ENCODE results near the gene BAAT. TPM values are rescaled to one million over a fixed set of nuclear protein-coding genes. Genes with fewer than 3 reads are reported as not detected.

Gene BAAT
- total RNA-seq, 1 experiment from 2014 or later, result 0.08 TPM

- ATAC-seq (no peak), DNase-seq (ENCODE audit: low read depth, low spot score) (no peak)
- no peak overlapping the region for H3K4me3 ChIP-seq (ENCODE audit: low read depth in 2 of 2, low read length in 2 of 2)
- in situ Hi-C loops (cut with HindIII; ENCODE audit: low pct_unique_long_range_greater_than_20kb, low sequenced_read_pairs), result no loop called here
- no peaks in the 10 kb centered on the region for H3K36me3 ChIP-seq (ENCODE audit: control insufficient read depth, insufficient read depth, low read length)
- TF ChIP-seq REST (IDR thresholded peaks at IDR 0.05; ENCODE audit: insufficient read depth in 1 of 2, low read depth in 2 of 2, low read length in 1 of 2), result no peak
- no peak for TF ChIP-seq SIN3A (IDR thresholded peaks at IDR 0.05; ENCODE audit: borderline replicate concordance, insufficient read depth, low read depth, low read length)
- no peak for TF ChIP-seq POLR2AphosphoS5 (IDR thresholded peaks at IDR 0.05; ENCODE audit: low read depth, low read length)
- no peak for TF ChIP-seq CTCF (IDR thresholded peaks at IDR 0.05)
- TF ChIP-seq TCF7L2 (IDR thresholded peaks at IDR 0.05; ENCODE audit: low read depth, low read length), result no peak
- ChIA-PET POLR2A (no interaction called here), CTCF (no interaction called here)
- no peaks in the 10 kb centered on the region for H3K27me3 ChIP-seq (ENCODE audit: control insufficient read depth, insufficient read depth, low read length)
- H3K27ac ChIP-seq (ENCODE audit: low read length), result no peak overlapping the region
- BruUV-seq (replicated peaks), result no TSS peak
- no peaks in the 10 kb centered on the region for H3K9me3 ChIP-seq (ENCODE audit: control insufficient read depth, insufficient read depth, low read depth, low read length)
- intact Hi-C loops (cut with micrococcal nuclease; ENCODE audit: unreplicated experiment), result no loop called here
- no peaks in the 10 kb centered on the region for H3K4me1 ChIP-seq (ENCODE audit: control insufficient read depth, insufficient read depth, low read length)
These were observed 18.6 kb downstream of the BAAT start for GRCh38 chr9:101366038-101366756.

DNA sequence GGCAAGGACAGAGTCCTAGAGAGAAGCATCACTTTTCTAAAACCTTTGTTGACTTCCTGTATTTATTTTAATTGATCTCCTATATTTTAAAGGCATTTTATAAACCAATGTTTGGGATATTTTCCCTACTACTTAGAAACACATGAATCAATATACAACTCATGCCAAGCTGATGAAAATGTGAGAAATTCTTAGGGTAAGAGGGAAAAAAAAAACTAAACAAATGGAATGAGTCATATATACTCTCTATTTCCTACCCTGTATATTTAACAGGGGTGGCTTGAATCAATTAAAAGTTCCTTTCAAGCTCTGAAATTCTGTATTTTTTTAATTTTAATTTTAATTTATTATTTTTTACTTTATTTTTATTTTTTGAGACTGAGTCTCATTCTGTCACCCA, 19.6 kb downstream of the BAAT start:
- H3K27me3 ChIP-seq (ENCODE audit: control insufficient read depth, insufficient read depth, low read length), result no peaks in the 10 kb centered on the region
- ChIA-PET POLR2A (no interaction called here), CTCF (no interaction called here)
- no peaks in the 10 kb centered on the region for H3K4me1 ChIP-seq (ENCODE audit: control insufficient read depth, insufficient read depth, low read length)
- no peak overlapping the region for H3K4me3 ChIP-seq (ENCODE audit: low read depth in 2 of 2, low read length in 2 of 2)
- in situ Hi-C loops (cut with HindIII; ENCODE audit: low pct_unique_long_range_greater_than_20kb, low sequenced_read_pairs), result no loop called here
- H3K27ac ChIP-seq (ENCODE audit: low read length), result no peak overlapping the region
- BruUV-seq (replicated peaks), result no TSS peak
- no peak for TF ChIP-seq CTCF (IDR thresholded peaks at IDR 0.05)
- H3K36me3 ChIP-seq (ENCODE audit: control insufficient read depth, insufficient read depth, low read length), result no peaks in the 10 kb centered on the region
- intact Hi-C loops (cut with micrococcal nuclease; ENCODE audit: unreplicated experiment), result no loop called here
- no peak for DNase-seq (ENCODE audit: low read depth, low spot score)
- no peaks in the 10 kb centered on the region for H3K9me3 ChIP-seq (ENCODE audit: control insufficient read depth, insufficient read depth, low read depth, low read length)
- ATAC-seq, result no peak
